ENCODE results near the gene NAV2.

The NAV2 gene

DNA sequence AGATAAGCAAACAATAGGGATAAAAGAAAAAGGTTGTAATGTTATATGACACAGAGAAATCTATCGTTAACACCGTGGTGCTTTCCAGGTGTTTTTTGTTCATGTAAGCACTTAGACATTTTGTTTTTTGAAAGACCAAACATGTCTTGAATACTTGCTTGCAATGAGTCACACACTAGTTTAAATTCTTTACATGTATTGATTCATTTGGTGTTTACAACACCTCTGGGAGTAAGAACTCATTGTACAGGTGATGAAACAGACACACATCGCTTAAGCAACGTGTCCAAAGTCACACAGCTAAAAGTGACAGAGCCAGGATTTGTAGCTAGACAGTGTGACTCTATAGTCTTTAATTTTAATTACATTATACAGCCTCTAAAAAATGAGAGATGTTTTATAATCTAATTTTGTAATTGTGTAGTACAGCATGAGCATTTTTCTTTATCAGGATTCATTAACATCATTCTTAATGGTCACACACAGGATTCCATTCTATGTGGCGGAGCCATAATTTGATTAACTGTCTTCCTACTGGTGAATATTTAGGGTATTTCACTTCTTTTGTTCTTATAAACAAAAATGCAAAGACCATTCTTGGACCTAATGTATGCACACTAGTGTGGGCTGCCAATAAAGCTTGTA, 298.8 kb downstream of the NAV2 start:
- no peak for DNase-seq

DNA sequence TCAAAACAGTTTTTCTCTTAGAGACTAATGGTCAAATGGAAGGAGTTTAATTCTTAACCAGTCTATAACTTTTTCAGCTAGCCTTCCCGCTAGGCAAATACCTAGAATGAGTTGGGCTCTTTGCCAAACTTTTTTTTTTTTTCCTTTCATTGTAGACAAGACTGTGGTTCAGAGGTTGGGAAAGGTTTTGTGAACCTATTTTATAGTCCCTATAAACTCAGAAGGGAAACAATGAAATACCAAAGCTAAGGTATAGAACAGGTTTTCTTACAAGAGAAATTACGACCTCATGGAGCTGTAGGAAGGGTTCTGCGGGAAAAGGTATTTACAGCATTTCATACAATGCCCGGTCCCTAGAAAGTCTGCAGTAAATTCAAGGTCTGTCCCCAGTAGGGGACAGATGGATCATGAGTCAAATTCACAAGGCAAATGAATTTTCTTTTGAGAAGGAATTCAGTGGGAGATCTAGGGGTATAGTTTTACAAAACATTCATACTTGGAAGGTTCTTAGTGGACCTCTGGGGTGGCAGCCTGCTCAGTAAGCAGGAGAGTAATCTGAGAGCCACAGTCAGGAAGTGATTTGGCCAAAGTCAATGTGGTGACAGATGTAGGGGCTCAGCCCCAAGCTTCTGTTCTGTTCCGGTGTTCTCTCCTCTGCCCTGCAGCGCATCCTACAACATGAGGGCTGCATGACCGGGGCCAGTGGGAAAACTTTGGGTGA, 300.9 kb downstream of the NAV2 start:
- DNase-seq: no peak

DNA sequence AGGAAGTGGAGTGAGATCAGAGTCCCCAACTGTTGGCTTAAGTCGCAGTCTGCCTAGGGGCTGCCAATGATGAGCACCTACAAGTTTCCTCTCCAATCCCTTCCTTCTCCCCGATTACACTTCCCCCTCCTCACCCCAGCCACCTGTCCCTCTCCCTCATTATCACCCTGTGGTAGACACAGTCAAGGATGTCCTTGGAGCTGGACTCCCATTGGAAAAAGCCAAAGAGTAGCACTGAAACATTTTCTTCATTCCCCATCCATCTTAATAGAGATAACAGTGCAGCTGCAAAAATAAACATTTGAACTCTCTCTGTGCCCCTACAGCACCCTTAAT, 301.4 kb downstream of the NAV2 start:
- no peak for DNase-seq

GRCh38 chr11:20015101-20015500, 302.5 kb downstream of the NAV2 start:
- DNase-seq: no peak

GRCh38 chr11:20015529-20016427, 303.1 kb downstream of the NAV2 start:
- DNase-seq: no peak

DNA sequence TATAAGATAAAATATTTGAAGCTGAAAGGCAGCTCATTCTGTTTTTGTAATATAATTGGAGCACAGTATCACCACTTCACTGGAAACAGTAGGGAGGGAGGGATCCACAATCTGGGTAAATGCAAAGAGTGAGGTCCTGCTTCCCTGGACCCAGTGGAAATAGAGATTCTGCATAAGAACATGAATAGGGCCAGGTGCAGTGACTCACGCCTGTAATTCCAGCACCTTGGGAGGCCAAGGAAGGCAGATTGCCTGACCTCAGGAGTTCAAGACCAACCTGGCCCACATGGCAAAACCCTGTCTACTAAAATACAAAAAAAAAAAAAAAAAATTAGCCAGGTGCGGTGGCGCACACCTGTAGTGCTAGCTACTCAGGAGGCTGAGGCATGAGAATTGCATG, 303.9 kb downstream of the NAV2 start:
- DNase-seq: no peak

GRCh38 chr11:20017320-20017719, 304.7 kb downstream of the NAV2 start:
- no peak for DNase-seq

DNA sequence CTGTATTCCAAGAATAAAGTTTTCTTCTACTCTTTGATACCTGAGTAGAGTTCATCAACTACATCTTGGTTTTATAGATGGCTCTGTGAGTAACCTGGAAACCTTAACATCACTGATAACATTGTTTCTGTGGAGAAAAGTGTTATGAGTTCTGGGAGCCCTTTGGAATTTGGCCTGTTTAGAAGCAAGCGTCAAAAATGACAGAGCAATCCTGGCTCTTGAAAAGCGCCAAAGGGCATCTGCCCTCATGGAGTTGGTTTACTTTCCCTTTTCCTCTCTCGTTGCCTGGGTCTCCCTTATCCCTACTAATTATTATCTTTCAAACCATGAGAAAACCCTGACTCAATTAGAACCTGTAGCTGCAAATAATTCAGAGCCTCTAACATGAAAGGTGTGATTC, 307.6 kb downstream of the NAV2 start:
- no peak for DNase-seq

DNA sequence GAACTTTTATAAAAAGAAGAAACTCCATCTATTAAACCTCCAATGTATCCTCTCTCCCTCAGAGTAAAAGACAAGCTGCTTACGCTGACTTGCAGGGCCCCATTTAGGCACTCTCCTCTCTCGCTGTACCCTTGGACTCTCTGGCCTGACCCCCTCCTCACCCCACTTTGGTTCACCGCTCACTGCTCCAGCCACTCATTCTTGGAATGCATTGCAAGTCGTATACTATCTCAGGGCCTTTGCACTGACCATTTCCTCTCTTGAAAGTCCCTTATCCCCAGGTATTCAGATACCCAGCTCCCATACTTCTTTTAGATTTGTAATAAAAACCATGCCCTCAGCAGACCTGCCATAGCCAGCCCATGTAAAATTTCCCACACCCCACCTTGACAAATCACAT, 308.1 kb downstream of the NAV2 start:
- no peak for DNase-seq

DNA sequence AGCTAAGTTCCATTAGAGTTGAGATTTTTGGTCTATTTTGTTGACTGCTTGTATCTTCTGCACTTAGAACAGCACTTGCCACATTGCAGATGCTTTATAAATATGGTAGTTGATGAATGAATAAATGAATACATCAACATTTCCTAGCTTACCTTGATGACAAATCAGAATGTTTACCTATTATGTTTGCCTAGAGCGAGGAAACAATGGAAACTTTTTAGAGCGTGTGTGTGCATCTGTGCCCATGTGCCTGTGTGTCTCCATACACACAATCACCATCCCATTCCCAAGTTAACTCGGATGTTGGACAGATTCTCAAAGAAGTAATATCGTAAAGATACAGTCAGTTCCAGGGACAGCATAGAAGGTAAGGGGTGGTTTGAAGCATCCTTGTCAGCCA, 308.6 kb downstream of the NAV2 start:
- DNase-seq: no peak

- no peak for DNase-seq
These were observed 309.2 kb downstream of the NAV2 start for GRCh38 chr11:20021771-20022362.

DNA sequence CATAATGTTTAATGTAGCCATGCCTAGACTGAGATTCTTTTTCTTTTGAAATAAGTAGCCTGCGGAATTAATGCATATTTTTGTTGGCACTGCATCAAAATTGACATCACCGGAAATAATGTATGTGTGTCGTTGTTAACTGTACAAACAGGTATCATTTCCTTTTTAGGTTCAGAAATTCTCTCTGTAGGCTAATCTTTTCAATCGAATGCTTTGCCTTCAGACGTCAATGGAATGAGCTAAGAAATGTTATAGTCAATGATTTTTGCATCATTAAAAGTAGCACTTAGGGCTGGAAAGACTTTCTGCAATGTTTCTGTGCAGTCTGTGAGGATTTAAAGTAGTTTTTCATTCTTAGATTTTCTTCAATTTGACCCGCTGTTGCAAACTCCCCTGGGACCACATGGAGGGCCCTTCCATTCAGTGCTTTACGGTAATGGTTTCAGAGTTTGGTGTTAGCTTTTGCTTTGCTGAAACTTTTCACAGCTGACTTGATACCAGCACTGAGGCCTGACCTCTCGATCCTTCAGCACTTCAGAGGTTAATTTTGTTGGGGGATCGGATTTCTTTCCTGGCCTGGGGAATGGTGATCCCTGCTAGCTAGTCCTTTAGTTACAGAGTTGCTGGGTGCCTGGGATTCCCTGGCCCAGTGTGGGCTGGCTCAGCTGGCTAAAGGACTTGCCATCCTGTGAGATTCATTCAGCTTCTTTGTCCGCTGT, 309.9 kb downstream of the NAV2 start:
- no peak for DNase-seq

- DNase-seq: no peak
These were observed 310.4 kb downstream of the NAV2 start for GRCh38 chr11:20023082-20023426.

GRCh38 chr11:20024172-20024935, 311.7 kb downstream of the NAV2 start:
- DNase-seq: no peak

- no peak for DNase-seq
These were observed 312.7 kb downstream of the NAV2 start for GRCh38 chr11:20025332-20025840.

- no peak for DNase-seq
These were observed 314.3 kb downstream of the NAV2 start for GRCh38 chr11:20026629-20027555.

- DNase-seq: no peak
These were observed 314.9 kb downstream of the NAV2 start for GRCh38 chr11:20027556-20028013.

GRCh38 chr11:20029193-20029592, 316.6 kb downstream of the NAV2 start:
- no peak for DNase-seq

DNA sequence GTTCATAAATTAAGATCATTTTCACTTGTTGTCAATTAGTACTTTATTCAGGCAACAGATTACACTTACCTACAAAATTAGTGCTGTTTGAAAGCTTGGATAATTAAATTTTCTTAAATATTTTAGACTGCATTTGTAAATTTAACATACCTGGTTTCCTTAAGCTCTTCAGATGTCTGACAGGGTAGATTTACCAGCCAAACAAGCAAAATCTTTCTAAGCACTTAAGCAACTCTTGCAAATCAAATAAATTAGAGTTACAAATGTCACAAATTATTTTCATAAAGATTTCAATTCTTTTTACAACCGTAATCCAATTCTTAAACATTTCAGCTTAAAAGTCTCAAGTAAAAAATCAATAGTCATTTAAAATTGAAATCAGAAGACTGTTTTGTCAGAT, 317.8 kb downstream of the NAV2 start:
- DNase-seq: no peak

DNA sequence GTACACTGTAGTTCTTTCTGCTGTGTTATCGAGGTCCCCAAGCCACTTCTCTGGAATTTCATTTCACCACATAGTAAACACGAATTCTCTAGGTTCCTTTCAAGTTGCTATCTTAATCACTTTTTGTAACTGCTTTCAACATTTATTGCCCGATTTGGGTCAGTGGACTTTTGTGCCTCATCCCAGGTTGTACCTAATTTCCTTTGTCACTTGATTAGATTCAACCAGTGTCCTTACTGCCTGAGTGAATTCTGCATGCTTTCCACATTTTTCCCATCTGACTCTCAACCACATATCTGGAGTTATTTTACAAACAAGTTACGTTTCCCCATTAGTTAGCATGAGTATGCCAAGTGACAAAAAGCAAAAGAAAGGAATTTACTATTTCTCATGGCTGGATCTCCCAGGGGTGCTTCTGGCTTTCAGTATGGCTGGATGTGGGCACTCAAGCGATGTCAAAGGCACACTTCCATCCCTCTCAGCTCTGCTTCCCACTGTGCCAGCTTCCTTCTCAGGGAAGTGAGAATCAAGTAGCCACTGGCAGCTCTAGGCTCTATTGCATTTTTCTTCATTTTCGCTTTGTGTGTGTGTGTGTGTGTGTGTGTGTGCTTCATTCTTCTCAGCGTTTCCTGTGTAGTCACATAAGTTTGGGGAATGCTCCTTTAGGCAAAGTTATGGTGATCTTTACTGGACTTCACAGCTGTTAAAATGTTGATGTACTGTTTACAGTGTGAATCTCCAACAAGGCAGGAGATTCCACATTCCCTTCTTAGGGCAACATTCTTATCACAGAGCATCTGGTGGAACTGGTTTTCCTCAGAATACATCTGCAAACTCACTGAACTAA, 318.7 kb downstream of the NAV2 start:
- DNase-seq: no peak

Data from bone marrow (tissue), 2 donors.